Loucy (cell line): Measurements from ENCODE around the gene TP53I13.

Experiments
- H2AFZ ChIP-seq: fragments of 200-600 bp; sonication (generic); 2 replicates; pipeline ENCODE4 v1.6.0; 2016; ENCODE audit warnings: antibody characterized with exemption, mild to moderate bottlenecking, low read length, moderate library complexity
- H3F3A ChIP-seq: fragments of 200-600 bp; 2 replicates; pipeline ENCODE4 v1.6.0; 2016; ENCODE audit warnings: antibody characterized with exemption, low read depth, mild to moderate bottlenecking
- H3K27me3 ChIP-seq: fragments of 200-600 bp; sonication (generic); 2 replicates; pipeline ENCODE4 v1.6.1; 2014; ENCODE audit warnings: low read length, mild to moderate bottlenecking; ENCODE audit not compliant: insufficient read depth, poor library complexity, severe bottlenecking
- H3K36me3 ChIP-seq: fragments of 200-600 bp; sonication (generic); 2 replicates; pipeline ENCODE4 v1.6.1; 2016; ENCODE audit warnings: low read length; ENCODE audit not compliant: insufficient read depth
- H3K4me1 ChIP-seq: fragments of 200-600 bp; sonication (generic); 2 replicates; pipeline ENCODE4 v1.5.1; 2014; ENCODE audit warnings: low read length, mild to moderate bottlenecking; ENCODE audit not compliant: insufficient read depth, poor library complexity, severe bottlenecking
- H3K4me2 ChIP-seq: fragments of 200-600 bp; sonication (generic); 2 replicates; pipeline ENCODE4 v1.6.0; 2014; ENCODE audit warnings: antibody characterized with exemption, low read length, low read depth, mild to moderate bottlenecking; ENCODE audit not compliant: poor library complexity, severe bottlenecking
- H3K4me3 ChIP-seq: fragments of 200-600 bp; sonication (generic); 2 replicates; pipeline ENCODE4 v1.5.1; 2014; ENCODE audit warnings: low read length, mild to moderate bottlenecking, mixed read lengths; ENCODE audit not compliant: poor library complexity, severe bottlenecking
- H3K79me2 ChIP-seq: fragments of 200-600 bp; sonication (generic); 2 replicates; pipeline ENCODE4 v1.6.1; 2014; ENCODE audit warnings: low read length; ENCODE audit not compliant: insufficient read depth
- H3K9ac ChIP-seq: fragments of 200-600 bp; sonication (generic); 2 replicates; pipeline ENCODE4 v1.6.0; 2014; ENCODE audit warnings: mild to moderate bottlenecking, low read depth, low read length, moderate library complexity; ENCODE audit not compliant: poor library complexity, severe bottlenecking
- H3K9me2 ChIP-seq: fragments of 200-600 bp; sonication (generic); replicated peaks from 2 replicates; pipeline ENCODE4 v1.6.1; 2016; ENCODE audit warnings: low read depth, low read length, mixed read lengths
- H3K9me3 ChIP-seq: fragments of 200-600 bp; sonication (generic); 2 replicates; pipeline ENCODE4 v1.6.1; 2014; ENCODE audit warnings: mild to moderate bottlenecking, antibody characterized with exemption, low read length, low read depth; ENCODE audit not compliant: insufficient read depth
- H4K20me1 ChIP-seq: fragments of 200-600 bp; sonication (generic); 2 replicates; pipeline ENCODE4 v1.6.0; 2014; ENCODE audit warnings: antibody characterized with exemption, low read length, mild to moderate bottlenecking; ENCODE audit not compliant: insufficient read depth, poor library complexity, severe bottlenecking
- EZH2phosphoT487 ChIP-seq: fragments of 200-600 bp; IDR thresholded peaks from 2 replicates; pipeline ENCODE4 v1.6.1; 2018; ENCODE audit warnings: antibody characterized with exemption, mild to moderate bottlenecking, moderate library complexity, borderline replicate concordance
- TF ChIP-seq, protein P1 (sequence below): fragments of 200-600 bp; sonication (generic); conservative IDR thresholded peaks from 2 replicates; pipeline ENCODE4 v1.5.1; 2014; ENCODE audit warnings: mild to moderate bottlenecking, antibody characterized with exemption, low read length

TP53I13 gene

GRCh38 chr17:29615492-29616299 lies 47.2 kb downstream of the TP53I13 start:
- no peak overlapping the region for H2AFZ ChIP-seq
- H4K20me1 ChIP-seq = no peaks in the 10 kb centered on the region
- H3K79me2 ChIP-seq = no peaks in the 10 kb centered on the region
- no peaks in the 10 kb centered on the region for H3K27me3 ChIP-seq
- TF ChIP-seq EZH2phosphoT487 = no peak
- TF ChIP-seq, protein P1, sequence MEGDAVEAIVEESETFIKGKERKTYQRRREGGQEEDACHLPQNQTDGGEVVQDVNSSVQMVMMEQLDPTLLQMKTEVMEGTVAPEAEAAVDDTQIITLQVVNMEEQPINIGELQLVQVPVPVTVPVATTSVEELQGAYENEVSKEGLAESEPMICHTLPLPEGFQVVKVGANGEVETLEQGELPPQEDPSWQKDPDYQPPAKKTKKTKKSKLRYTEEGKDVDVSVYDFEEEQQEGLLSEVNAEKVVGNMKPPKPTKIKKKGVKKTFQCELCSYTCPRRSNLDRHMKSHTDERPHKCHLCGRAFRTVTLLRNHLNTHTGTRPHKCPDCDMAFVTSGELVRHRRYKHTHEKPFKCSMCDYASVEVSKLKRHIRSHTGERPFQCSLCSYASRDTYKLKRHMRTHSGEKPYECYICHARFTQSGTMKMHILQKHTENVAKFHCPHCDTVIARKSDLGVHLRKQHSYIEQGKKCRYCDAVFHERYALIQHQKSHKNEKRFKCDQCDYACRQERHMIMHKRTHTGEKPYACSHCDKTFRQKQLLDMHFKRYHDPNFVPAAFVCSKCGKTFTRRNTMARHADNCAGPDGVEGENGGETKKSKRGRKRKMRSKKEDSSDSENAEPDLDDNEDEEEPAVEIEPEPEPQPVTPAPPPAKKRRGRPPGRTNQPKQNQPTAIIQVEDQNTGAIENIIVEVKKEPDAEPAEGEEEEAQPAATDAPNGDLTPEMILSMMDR = no peak
- no peak overlapping the region for H3K9ac ChIP-seq
- no peak overlapping the region for H3K4me3 ChIP-seq
- no peaks in the 10 kb centered on the region for H3F3A ChIP-seq
- H3K36me3 ChIP-seq = no peaks in the 10 kb centered on the region
- peaks cover 7% of the 10 kb centered on the region for H3K4me1 ChIP-seq
- H3K9me2 ChIP-seq = no peaks in the 10 kb centered on the region
- no peak overlapping the region for H3K4me2 ChIP-seq
- no peaks in the 10 kb centered on the region for H3K9me3 ChIP-seq

DNA sequence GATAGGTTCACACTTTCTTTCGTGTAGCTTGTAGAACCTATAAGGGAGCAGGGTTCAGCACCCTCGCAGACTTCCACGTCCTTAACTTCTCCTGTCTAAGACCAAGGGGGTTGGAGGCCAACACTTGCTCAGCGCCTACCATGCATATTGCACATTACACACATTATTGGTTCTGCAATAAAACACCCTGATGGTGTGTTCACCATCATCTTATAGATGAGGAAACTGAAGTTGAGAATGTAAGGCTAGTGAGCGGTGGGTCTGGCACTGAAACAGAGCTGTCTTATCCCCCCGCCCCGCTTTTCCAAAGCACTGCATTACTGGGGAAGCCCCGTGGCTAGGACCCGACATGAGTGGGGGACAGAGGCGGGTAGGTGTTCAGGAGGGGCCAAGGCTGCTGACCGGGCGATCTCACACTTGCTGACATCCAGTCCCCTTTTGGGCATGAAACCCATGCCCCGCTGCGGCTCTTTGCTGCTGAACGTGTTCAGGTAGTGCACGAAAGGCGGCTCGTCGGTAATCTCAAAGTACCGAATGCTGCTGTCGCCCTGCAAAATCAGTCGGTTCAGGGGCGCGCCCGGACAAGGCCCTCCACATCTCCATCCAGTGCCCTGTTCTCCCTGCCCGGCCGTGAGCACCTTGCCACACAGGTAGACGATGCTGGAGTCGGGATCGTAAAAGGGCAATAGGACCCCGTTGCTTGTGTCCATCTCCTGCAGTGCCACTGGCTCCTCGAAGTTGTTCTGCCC lies 48.0 kb downstream of the TP53I13 start:
- Histone ChIP-seq H3K9me3 (no peaks in the 10 kb centered on the region), H3K4me2 (peak overlapping the region; percentile 81), H3K36me3 (no peaks in the 10 kb centered on the region), H3K9me2 (no peaks in the 10 kb centered on the region), H3K4me3 (no peak overlapping the region), H3K9ac (no peak overlapping the region), H4K20me1 (no peaks in the 10 kb centered on the region), H3K27me3 (no peaks in the 10 kb centered on the region), H2AFZ (no peak overlapping the region), H3K4me1 (peaks cover 7% of the 10 kb centered on the region), H3F3A (no peaks in the 10 kb centered on the region), H3K79me2 (no peaks in the 10 kb centered on the region)
- TF ChIP-seq, protein P1 = no peak
- no peak for TF ChIP-seq EZH2phosphoT487

DNA sequence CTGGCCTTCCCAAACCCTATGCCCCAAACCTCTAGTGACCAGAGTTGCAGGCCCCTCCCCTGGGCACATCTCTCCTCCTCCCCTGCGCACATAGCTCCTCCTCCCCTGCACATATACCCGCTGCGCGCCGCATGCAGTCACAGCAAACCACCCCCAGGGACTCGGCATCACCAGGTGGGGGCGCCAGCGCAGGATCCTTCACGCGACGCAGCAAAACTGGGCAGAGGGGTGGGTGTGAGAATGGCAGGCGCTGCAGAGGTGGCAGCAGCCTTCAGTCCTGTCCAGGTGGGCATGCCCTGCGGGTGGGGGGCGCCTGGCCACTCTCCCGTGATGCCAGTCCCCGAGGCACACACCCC lies 48.6 kb downstream of the TP53I13 start:
- no peaks in the 10 kb centered on the region for H3K9me3 ChIP-seq
- peak overlapping the region; percentile 75 for H3K4me3 ChIP-seq
- H3K9me2 ChIP-seq = no peaks in the 10 kb centered on the region
- H3K79me2 ChIP-seq = no peaks in the 10 kb centered on the region
- peak overlapping the region; percentile 81 for H3K4me2 ChIP-seq
- H3F3A ChIP-seq = no peaks in the 10 kb centered on the region
- H3K9ac ChIP-seq = peak overlapping the region; percentile 86
- TF ChIP-seq EZH2phosphoT487 = no peak
- TF ChIP-seq, protein P1 = peak; percentile 90
- no peaks in the 10 kb centered on the region for H4K20me1 ChIP-seq
- peaks cover 7% of the 10 kb centered on the region for H3K4me1 ChIP-seq
- H3K36me3 ChIP-seq = no peaks in the 10 kb centered on the region
- no peaks in the 10 kb centered on the region for H3K27me3 ChIP-seq
- peak overlapping the region; percentile 88 for H2AFZ ChIP-seq
